Measurements from ENCODE around the gene GTF2A1L. TPM values are rescaled to one million over a fixed set of nuclear protein-coding genes. Genes with fewer than 3 reads are reported as not detected.
"Not testable (repeated sequence)": the region's sequence is repeated elsewhere in the genome, so short reads cannot be mapped to it uniquely, and the experiment has no call there.

The GTF2A1L gene
- total RNA-seq, 4 donors from 2014 or later, result 1.1 to 2.4 TPM; not detected in 2

DNA sequence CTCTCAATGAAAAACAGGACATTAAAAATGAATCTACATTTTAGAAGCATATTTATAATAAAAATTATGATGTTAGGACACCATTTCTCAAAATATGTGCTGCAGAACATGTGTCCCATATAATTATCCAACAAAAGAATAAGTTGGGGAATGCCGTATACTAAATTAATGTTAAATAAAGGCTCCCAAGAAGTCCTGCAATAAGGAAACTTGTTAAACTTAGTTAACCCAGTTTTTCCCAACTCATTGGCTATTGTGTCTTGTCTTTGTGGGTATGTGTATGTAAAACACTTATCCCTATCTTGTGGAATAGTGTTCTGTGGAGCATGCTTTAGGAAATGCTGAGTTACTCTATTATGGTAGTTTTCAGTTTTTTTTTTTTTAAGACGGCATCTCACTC is 25.6 kb upstream of the GTF2A1L start:
- ATAC-seq (ENCODE audit: low FRiP score) (no peak), DNase-seq (ENCODE audit: low spot score) (no peak)
- TF ChIP-seq, protein P1, sequence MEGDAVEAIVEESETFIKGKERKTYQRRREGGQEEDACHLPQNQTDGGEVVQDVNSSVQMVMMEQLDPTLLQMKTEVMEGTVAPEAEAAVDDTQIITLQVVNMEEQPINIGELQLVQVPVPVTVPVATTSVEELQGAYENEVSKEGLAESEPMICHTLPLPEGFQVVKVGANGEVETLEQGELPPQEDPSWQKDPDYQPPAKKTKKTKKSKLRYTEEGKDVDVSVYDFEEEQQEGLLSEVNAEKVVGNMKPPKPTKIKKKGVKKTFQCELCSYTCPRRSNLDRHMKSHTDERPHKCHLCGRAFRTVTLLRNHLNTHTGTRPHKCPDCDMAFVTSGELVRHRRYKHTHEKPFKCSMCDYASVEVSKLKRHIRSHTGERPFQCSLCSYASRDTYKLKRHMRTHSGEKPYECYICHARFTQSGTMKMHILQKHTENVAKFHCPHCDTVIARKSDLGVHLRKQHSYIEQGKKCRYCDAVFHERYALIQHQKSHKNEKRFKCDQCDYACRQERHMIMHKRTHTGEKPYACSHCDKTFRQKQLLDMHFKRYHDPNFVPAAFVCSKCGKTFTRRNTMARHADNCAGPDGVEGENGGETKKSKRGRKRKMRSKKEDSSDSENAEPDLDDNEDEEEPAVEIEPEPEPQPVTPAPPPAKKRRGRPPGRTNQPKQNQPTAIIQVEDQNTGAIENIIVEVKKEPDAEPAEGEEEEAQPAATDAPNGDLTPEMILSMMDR (IDR thresholded peaks at IDR 0.05), result no peak

DNA sequence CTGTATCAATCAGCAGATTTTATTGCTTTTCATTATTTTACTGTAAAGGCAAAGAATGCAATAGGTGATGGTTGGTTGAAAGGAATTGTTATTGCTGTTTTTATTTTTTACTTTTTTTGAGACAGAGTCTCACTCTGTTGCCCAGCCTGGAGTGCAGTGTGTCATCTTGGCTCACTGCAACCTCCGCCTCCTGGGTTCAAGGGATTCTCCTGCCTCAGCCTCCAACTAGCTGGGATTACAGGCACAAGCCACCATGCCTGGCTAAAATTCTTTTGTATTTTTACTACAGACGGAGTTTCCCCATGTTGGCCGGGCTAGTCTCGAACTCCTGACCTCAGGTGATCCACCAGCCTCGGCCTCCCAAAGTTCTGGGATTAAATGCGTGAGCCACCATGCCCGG is 20.9 kb upstream of the GTF2A1L start:
- not testable (repeated sequence) for DNase-seq (ENCODE audit: low spot score); ATAC-seq (ENCODE audit: low FRiP score)

DNA sequence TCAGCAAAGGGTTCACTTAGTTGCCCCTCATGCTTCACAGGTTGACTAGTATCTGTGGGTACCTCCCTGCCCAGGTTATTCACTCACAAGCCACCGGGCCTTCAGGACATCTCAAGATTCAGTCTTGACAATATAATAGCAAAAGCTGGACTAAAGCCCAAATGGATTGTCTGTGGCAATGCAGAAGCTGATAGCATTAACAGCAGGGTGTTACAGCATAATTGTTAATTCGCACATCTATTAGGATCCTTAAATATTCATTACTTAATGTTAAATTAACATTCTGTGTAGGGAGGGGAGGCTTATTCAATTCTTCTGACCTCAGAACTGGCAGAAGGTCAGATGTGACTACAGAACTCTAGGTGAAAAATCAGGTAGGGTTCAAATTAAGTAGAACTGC is 20.2 kb upstream of the GTF2A1L start:
- ATAC-seq (ENCODE audit: low FRiP score) (no peak), DNase-seq (ENCODE audit: low spot score) (no peak)
- TF ChIP-seq, protein P1 (IDR thresholded peaks at IDR 0.05), result no peak

DNA sequence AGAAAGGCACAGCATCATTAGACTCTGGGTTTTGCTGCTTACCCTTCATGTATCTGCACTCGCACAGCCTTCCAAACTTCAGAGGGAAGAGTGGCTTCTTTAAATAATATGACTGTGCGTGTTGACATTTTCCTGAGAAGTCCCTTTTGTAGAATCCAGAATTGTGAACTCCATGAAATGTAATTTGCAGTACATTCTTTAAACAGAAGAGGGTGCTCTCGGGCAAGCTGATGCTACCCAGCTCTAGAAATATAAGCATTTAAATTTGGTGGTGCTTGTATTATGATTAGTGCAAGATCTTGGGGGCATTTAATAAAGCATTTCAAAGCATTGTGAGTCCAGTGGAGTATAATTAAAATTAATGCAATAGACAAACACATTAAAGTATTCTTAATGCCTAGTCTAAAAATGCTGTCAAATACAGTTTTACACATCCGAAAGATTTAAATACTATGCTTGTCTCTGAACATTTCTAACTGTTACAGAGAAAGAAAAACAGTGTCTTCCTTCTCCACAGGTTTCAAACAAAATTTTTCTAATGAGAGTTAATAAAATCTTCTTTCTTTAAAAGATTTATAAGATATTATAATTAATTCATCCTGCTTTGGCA is 17.3 kb upstream of the GTF2A1L start:
- ATAC-seq (ENCODE audit: low FRiP score), result no peak
- DNase-seq (ENCODE audit: low spot score), result no peak
- TF ChIP-seq, protein P1 (IDR thresholded peaks at IDR 0.05), result no peak

DNA sequence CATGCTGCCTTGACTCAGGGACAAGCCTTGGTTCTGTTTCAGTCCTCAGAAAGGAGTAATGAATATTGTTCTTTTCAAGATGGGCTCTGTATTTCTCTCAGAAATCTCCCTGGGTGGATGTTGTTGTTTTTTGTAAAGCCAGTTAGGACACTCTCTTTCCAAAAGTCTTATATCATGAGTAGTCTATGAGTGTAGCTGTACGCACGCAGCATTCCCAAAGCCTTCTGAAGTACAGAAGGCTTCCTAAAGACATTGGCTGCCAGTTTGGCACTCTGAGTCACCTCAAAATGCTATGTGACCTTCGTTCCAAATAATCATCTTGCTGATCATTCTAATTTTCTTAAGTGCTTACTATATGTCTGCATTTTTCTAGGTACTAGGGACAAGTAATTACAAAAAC is 16.7 kb upstream of the GTF2A1L start:
- DNase-seq (ENCODE audit: low spot score) (no peak), ATAC-seq (ENCODE audit: low FRiP score) (no peak)
- TF ChIP-seq, protein P1 (IDR thresholded peaks at IDR 0.05), result no peak

DNA sequence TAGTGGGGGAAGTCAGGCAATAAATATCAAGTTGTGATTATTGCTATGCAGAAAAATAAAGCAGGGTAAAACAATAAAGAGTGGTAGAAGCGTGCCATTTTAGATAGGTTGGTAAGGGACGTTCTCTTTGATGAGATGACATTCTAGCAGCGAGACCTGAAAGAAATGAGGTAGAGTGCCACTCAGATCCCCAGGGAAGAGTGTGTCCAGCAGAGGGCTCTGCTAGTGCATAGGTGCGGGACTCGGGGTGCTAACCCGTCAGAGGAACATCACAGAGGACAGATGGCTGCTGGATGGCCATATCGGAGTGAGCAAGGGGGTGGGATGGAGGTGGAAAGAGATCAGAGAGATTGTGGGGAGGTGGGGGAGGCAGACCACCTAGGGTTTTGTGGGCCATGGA is 16.3 kb upstream of the GTF2A1L start:
- DNase-seq (ENCODE audit: low spot score), result no peak
- ATAC-seq (ENCODE audit: low FRiP score), result no peak
- TF ChIP-seq, protein P1 (IDR thresholded peaks at IDR 0.05), result no peak

DNA sequence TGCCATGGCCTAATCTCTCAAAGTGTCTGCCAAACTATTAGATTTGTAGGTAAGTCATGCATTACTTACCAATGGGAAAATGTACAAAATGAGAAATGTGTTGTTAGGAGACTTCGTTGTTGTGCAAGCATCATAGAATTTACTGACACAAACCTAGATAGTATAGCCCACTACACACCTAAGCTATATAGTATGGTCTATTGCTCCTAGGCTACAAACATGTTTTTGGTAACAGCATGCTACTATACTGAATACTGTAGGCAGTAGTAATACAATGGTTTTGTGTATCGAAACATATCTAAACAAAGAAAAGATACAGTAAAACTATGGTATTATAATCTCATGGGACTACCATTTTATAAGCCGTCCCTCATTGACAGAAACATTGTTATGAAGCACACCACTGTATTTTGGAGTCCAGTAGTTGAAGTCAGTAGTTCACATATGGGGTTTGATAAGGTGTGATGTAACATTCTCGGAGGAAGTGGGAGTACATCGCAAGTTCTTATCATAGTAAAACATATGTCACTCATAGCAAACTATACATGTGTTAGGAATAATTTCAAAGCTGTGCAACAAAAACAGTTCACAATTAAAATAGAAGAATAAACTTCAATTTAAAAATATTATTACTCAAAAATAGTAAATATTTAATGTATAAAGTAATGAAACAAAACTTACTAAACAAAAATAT is 12.0 kb upstream of the GTF2A1L start:
- ATAC-seq (ENCODE audit: low FRiP score), result no peak
- no peak for DNase-seq (ENCODE audit: low spot score)
- TF ChIP-seq, protein P1 (IDR thresholded peaks at IDR 0.05), result no peak
